Keratinocyte (primary cell): ENCODE data around the gene STXBP2. TPM values are rescaled to one million over a fixed set of nuclear protein-coding genes. Genes with fewer than 3 reads are reported as not detected.

ENCODE experiments used
- DNase-seq: peaks from one replicate; pipeline ENCODE4 v3.0.0-alpha.2; 2011; ENCODE audit warnings: low read depth, missing footprints, low spot score
- FAIRE-seq: peaks from 2 replicates; lab custom pipeline; 2011; peaks lifted over from hg19 to GRCh38; lab: Jason Lieb, UNC
- H2AFZ ChIP-seq: 2 replicates; pipeline ENCODE4 v1.6.0; 2012; ENCODE audit warnings: low read length, control low read depth, inconsistent platforms; ENCODE audit not compliant: control insufficient read depth
- H3K27ac ChIP-seq: 2 replicates; pipeline ENCODE4 v1.5.1; 2011; ENCODE audit warnings: low read length; ENCODE audit not compliant: control insufficient read depth, insufficient read depth
- H3K27me3 ChIP-seq: 3 replicates; pipeline ENCODE4 v1.6.0; 2011; ENCODE audit warnings: low read length; ENCODE audit not compliant: control insufficient read depth, insufficient read depth; ENCODE audit errors: extremely low read depth
- H3K36me3 ChIP-seq, 2 experiments: 2 replicates in 1 of 2; 3 replicates in 1 of 2; pipeline ENCODE4 v1.5.1; 2011; ENCODE audit warnings: low read length in 2 of 2, mild to moderate bottlenecking in 1 of 2; ENCODE audit not compliant: control insufficient read depth in 2 of 2, insufficient read depth in 2 of 2; ENCODE audit errors: extremely low read depth in 1 of 2
- H3K4me1 ChIP-seq: 3 replicates; pipeline ENCODE4 v1.5.1; 2011; ENCODE audit warnings: low read length; ENCODE audit not compliant: control insufficient read depth, insufficient read depth; ENCODE audit errors: extremely low read depth
- H3K4me2 ChIP-seq: 3 replicates; pipeline ENCODE4 v1.6.0; 2011; ENCODE audit warnings: low read depth, low read length; ENCODE audit not compliant: control insufficient read depth, insufficient read depth; ENCODE audit errors: extremely low read depth
- H3K4me3 ChIP-seq, 3 experiments: fragments of 200-600 bp in 1 of 3; sonication (generic) in 1 of 3; 2 replicates in 2 of 3; 3 replicates in 1 of 3; pipeline ENCODE4 v1.5.1; 2011 to 2016; ENCODE audit warnings: low read length in 3 of 3, mild to moderate bottlenecking in 3 of 3, control low read depth in 2 of 3, inconsistent platforms in 1 of 3, low read depth in 1 of 3, mixed read lengths in 1 of 3, mixed run types in 1 of 3, moderate library complexity in 1 of 3; ENCODE audit not compliant: control insufficient read depth in 2 of 3, insufficient read depth in 2 of 3; ENCODE audit errors: extremely low read depth in 1 of 3
- H3K79me2 ChIP-seq: 2 replicates; pipeline ENCODE4 v1.6.0; 2012; ENCODE audit warnings: low read length; ENCODE audit not compliant: control insufficient read depth, insufficient read depth
- H3K9ac ChIP-seq: 3 replicates; pipeline ENCODE4 v1.6.0; 2011; ENCODE audit warnings: low read length; ENCODE audit not compliant: control insufficient read depth, insufficient read depth; ENCODE audit errors: extremely low read depth
- H3K9me1 ChIP-seq: 3 replicates; pipeline ENCODE4 v1.6.0; 2011; ENCODE audit warnings: low read length; ENCODE audit not compliant: control insufficient read depth, insufficient read depth; ENCODE audit errors: extremely low read depth
- H3K9me3 ChIP-seq: 2 replicates; pipeline ENCODE4 v1.5.1; 2012; ENCODE audit warnings: low read depth, low read length; ENCODE audit not compliant: control insufficient read depth
- H4K20me1 ChIP-seq: 3 replicates; pipeline ENCODE4 v1.6.0; 2011; ENCODE audit warnings: low read length; ENCODE audit not compliant: control insufficient read depth, insufficient read depth; ENCODE audit errors: extremely low read depth
- CTCF ChIP-seq, 3 experiments: IDR thresholded peaks in 1 of 3; conservative IDR thresholded peaks in 1 of 3; optimal IDR thresholded peaks in 1 of 3; 2 replicates in 2 of 3; 3 replicates in 1 of 3; pipeline versions ENCODE3 to v1.5.1; 2011; ENCODE audit warnings: low read length in 3 of 3, mild to moderate bottlenecking in 3 of 3, moderate library complexity in 2 of 3, control low read depth in 1 of 3, inconsistent platforms in 1 of 3; ENCODE audit not compliant: insufficient read depth in 2 of 3; ENCODE audit errors: extremely low read depth in 1 of 3
- EZH2 ChIP-seq: IDR thresholded peaks from one replicate; pipeline ENCODE4 v1.6.1; 2012; ENCODE audit warnings: inconsistent platforms, mild to moderate bottlenecking, low read length, moderate library complexity
- dilution Hi-C: fragments of 300-500 bp; cut with MboI; formaldehyde crosslinking; loops from one replicate; pipeline ENCODE4 v1.7.0; 2020; ENCODE audit warnings: low sequenced_read_pairs; ENCODE audit not compliant: extremely low pct_ligation_motif_present
- polyA plus RNA-seq, 5 experiments: library from polyadenylated mRNA; depleted of rRNA in 3 of 5; stranded (reverse) in 3 of 5; stranded (forward) in 1 of 5; unstranded in 1 of 5; fragments of >200 nt; gene quantifications; 1 replicate in 1 of 5; 2 replicates in 3 of 5; 3 replicates in 1 of 5; pipeline versions ENCODE4 v1.2.1 to v1.2.3, GENCODE V29; 2011 to 2012; ENCODE audit warnings: missing spikeins in 2 of 5, low read depth in 1 of 5, low replicate concordance in 1 of 5

The STXBP2 gene
- polyA plus RNA-seq, 1 donor (not counting 4 experiments of a cell fraction or from before 2014, with no cell fraction given): 58.8 TPM

- peak overlapping the region in 1 of 3 experiments; percentile 48 for H3K4me3 ChIP-seq
- H3K9ac ChIP-seq: no peak overlapping the region
- H3K4me2 ChIP-seq: peak overlapping the region; percentile 50
- dilution Hi-C loops: no loop called here
- H3K9me1 ChIP-seq: no peaks in the 10 kb centered on the region
- peaks cover 0 to 8% of the 10 kb centered on the region in 2 experiments for H3K36me3 ChIP-seq
- no peak overlapping the region for H3K27ac ChIP-seq
- no peak for FAIRE-seq
- H3K4me1 ChIP-seq: peaks cover 7% of the 10 kb centered on the region
- H3K79me2 ChIP-seq: peaks cover 16% of the 10 kb centered on the region
- H2AFZ ChIP-seq: peak overlapping the region; percentile 75
- TF ChIP-seq EZH2 (no peak), CTCF (optimal IDR thresholded peaks at IDR 0.05 in 1 of 3, IDR thresholded peaks at IDR 0.05 in 1 of 3, conservative IDR thresholded peaks at IDR 0.05 in 1 of 3; ENCODE audit: extremely low read depth in 1 of 3, insufficient read depth in 2 of 3, low read length in 3 of 3) (no peak)
- DNase-seq: no peak
- H4K20me1 ChIP-seq: no peaks in the 10 kb centered on the region
- no peaks in the 10 kb centered on the region for H3K9me3 ChIP-seq
- peaks cover 6% of the 10 kb centered on the region for H3K27me3 ChIP-seq
These were observed 43.1 kb downstream of the STXBP2 start for GRCh38 chr19:7679771-7680605.

GRCh38 chr19:7680606-7681339 is 43.9 kb downstream of the STXBP2 start, which contains the start of gene TRAPPC5:
TSS of gene TRAPPC5 (plus strand) at chr19:7680833. CDS start at chr19:7682254, 1,421 bp downstream.
- peaks cover 7% of the 10 kb centered on the region for H3K4me1 ChIP-seq
- no peaks in the 10 kb centered on the region for H3K9me3 ChIP-seq
- TF ChIP-seq EZH2 (no peak), CTCF (optimal IDR thresholded peaks at IDR 0.05 in 1 of 3, IDR thresholded peaks at IDR 0.05 in 1 of 3, conservative IDR thresholded peaks at IDR 0.05 in 1 of 3; ENCODE audit: extremely low read depth in 1 of 3, insufficient read depth in 2 of 3, low read length in 3 of 3) (peak; percentile 63 to 90 (median 71))
- H3K4me2 ChIP-seq: peak within 1 kb of the TSS; percentile 60
- DNase-seq (no peak), FAIRE-seq (no peak)
- peaks cover 0 to 8% of the 10 kb centered on the region in 2 experiments for H3K36me3 ChIP-seq
- H3K4me3 ChIP-seq: peak within 1 kb of the TSS; percentile 73 to 99 (median 83)
- dilution Hi-C loops: no loop called here
- H4K20me1 ChIP-seq: no peaks in the 10 kb centered on the region
- no peaks in the 10 kb centered on the region for H3K9me1 ChIP-seq
- peak within 1 kb of the TSS; percentile 75 for H2AFZ ChIP-seq
- H3K27me3 ChIP-seq: peaks cover 6% of the 10 kb centered on the region
- peak within 1 kb of the TSS; percentile 64 for H3K27ac ChIP-seq
- peak within 1 kb of the TSS; percentile 85 for H3K9ac ChIP-seq
- H3K79me2 ChIP-seq: peaks cover 16% of the 10 kb centered on the region
